ENCODE results near the gene CD109.

- TF ChIP-seq ZBTB11 (CRISPR knock-in tag; IDR thresholded peaks at IDR 0.05) (no peak), E2F4 (IDR thresholded peaks at IDR 0.05; ENCODE audit: low read depth, low read length) (no peak)
Observed at GRCh38 chr6:73738367-73739028, 42.5 kb downstream of the CD109 start.
